GF-D8 (cell line): ENCODE results near the gene POLR3A.

Experiments
- DNase-seq: peaks from one replicate; lab custom pipeline; 2025; lab: John Stamatoyannopoulos, UW

The POLR3A gene

GRCh38 chr10:77943121-77943901 is 86.0 kb downstream of the POLR3A start:
- DNase-seq = no peak

- no peak for DNase-seq
Measured at GRCh38 chr10:77941790-77942189, 87.5 kb downstream of the POLR3A start.

DNA sequence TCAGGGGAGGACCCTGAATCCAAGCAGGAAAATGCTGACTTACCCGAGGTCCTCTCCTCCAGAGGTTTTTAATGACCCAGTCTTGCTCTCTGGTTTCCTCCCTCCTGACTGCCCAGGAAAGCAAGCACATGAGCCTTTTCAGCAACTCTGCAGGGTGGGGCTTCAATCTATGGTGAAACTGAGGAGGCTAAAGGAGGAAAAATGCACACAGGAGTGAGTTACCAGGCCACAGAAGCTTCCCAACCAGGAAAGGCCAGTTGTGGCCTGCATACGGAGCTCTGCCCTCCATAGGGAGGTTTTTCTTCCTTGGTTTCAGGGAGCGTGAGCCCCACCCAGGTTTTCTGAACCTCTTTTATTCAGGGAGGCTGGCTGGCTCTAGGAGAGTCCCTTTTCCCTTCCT is 88.7 kb downstream of the POLR3A start:
- DNase-seq = no peak

DNA sequence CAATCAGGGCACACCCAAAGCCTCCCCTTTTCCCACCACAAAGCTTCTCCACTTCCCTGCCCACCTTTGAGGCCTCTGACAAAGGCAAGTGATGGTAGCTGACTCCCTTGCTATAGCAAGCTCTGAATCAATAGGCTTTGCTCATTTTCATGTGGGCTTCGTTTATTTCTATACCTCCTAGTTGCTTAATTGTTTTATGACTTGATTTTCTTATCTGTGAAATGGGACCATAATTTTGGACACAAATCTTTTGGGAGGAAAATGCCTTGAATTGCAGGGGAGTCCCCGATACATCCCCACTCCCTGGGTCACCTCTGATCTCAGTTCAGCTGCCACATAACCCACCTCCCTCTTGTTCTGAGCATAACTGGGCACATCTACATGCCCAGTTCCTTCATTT is 89.1 kb downstream of the POLR3A start:
- no peak for DNase-seq

GRCh38 chr10:77939561-77940001 is 89.7 kb downstream of the POLR3A start:
- no peak for DNase-seq

GRCh38 chr10:77936697-77937567 is 92.4 kb downstream of the POLR3A start:
- DNase-seq = no peak

DNA sequence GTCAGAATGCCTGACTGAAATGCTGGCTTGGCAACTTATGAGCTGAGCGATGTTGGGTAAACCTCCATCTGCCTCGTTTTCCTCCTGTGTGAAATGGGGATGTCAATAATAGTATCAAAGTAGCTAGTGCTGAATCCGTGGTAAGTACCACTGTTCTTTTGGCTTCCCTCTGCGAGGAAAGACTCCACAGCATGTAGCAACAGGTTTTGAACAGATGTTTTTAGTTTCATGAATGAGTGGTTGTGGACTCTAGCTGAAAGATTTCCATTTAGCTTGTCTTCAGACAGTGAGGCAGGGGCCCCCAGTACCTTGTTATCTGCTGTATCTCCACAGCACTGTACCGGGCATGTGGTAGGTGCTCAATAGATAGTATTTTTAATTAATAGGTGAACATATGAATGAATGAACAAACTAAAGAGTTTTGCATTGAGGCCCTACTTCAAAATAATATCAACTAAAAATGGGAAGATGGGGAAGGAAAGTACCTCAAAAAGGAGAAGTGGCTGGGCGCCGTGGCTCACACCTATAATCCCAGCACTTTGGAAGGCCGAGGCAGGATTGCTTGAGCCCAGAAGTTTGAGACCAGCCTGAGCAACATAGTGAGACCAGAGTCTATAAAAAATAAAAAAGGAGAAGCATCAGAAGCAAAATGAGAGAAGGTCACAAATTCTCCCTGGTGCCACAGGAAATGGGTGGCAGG is 97.1 kb downstream of the POLR3A start:
- no peak for DNase-seq

- DNase-seq = no peak
Measured at GRCh38 chr10:77927402-77928246, 101.7 kb downstream of the POLR3A start.

GRCh38 chr10:77926566-77927401 is 102.5 kb downstream of the POLR3A start, which contains the start of gene DLG5:
TSS of gene DLG5 (minus strand) at chr10:77926755. CDS start at chr10:77926520, 235 bp downstream.
- DNase-seq = no peak

- no peak for DNase-seq
Measured at GRCh38 chr10:77925795-77926565, 103.3 kb downstream of the POLR3A start.

GRCh38 chr10:77925410-77925794 is 103.9 kb downstream of the POLR3A start:
- no peak for DNase-seq

GRCh38 chr10:77922566-77923179 is 106.6 kb downstream of the POLR3A start:
- DNase-seq = no peak

- no peak for DNase-seq
Measured at GRCh38 chr10:77922055-77922454, 107.3 kb downstream of the POLR3A start.

GRCh38 chr10:77921395-77921794 is 107.9 kb downstream of the POLR3A start:
- DNase-seq = no peak

DNA sequence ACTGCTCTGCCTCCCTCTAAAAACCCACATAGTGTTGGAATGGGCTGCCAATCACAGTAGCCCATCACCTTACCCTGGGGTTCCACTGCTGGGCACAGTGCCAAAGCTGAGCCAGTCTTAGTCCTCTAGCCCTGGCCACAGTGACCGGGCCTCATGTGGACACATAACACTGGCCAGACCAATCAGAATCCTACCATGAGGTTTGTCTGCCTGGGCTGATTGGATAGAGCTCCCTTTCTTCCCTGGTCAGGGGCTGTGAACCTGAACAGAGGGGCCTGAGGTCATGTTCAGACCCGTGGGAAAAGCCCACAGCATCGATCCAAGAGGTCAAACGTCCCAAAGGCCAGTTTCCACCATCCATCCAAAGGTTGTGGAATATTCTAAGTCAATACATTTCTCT is 108.8 kb downstream of the POLR3A start:
- no peak for DNase-seq

GRCh38 chr10:77919713-77920108 is 109.6 kb downstream of the POLR3A start:
- DNase-seq = no peak
